ENCODE results near the gene GDAP1L1. TPM values are rescaled to one million over a fixed set of nuclear protein-coding genes. Genes with fewer than 3 reads are reported as not detected.
"Not testable (repeated sequence)": the region's sequence is repeated elsewhere in the genome, so short reads cannot be mapped to it uniquely, and the experiment has no call there.

The GDAP1L1 gene
- total and polyA plus RNA-seq, 5 donors from 2014 or later, result 0.07 TPM; not detected in 4

GRCh38 chr20:44310664-44311639, 63.8 kb downstream of the GDAP1L1 start, which contains the start of gene FITM2:
TSS of gene FITM2 (minus strand) at chr20:44311202. CDS start at chr20:44311148, 54 bp downstream.
- Histone ChIP-seq H3K4me3 (ENCODE audit: low read depth, low read length) (peak within 1 kb of the TSS; percentile 70), H3K27ac (ENCODE audit: insufficient read depth, low read length, poor library complexity, severe bottlenecking) (peak within 1 kb of the TSS; percentile 72), H3K27me3 (ENCODE audit: control insufficient read depth, insufficient read depth, low read length) (no peaks in the 10 kb centered on the region), H3K36me3 (ENCODE audit: control insufficient read depth, insufficient read depth, low read length) (peaks cover 9% of the 10 kb centered on the region), H3K4me1 (ENCODE audit: control insufficient read depth, insufficient read depth, low read length, poor library complexity, severe bottlenecking) (peaks cover 21% of the 10 kb centered on the region), H3K9me3 (ENCODE audit: control insufficient read depth in 2 of 2, low read length in 2 of 2) (no peaks in the 10 kb centered on the region)
- Mint-ChIP-seq H3K36me3 (peaks cover 5% of the 10 kb centered on the region), H3K9me3 (peaks cover 0 to under 1% (median 0%) of the 10 kb centered on the region in 7 donors), H3K4me1 (peaks cover 4 to 30% (median 19%) of the 10 kb centered on the region in 4 donors), H3K27ac (peak within 1 kb of the TSS; percentile 86 to 96 (median 94)), H3K4me3 (peak within 1 kb of the TSS; percentile 88 to 96 (median 94)), H3K27me3 (peaks cover 16% of the 10 kb centered on the region)
- ATAC-seq (ENCODE audit: low read depth in 2 of 2) (peak; percentile 91 to 93), DNase-seq (peak; percentile 98)

DNA sequence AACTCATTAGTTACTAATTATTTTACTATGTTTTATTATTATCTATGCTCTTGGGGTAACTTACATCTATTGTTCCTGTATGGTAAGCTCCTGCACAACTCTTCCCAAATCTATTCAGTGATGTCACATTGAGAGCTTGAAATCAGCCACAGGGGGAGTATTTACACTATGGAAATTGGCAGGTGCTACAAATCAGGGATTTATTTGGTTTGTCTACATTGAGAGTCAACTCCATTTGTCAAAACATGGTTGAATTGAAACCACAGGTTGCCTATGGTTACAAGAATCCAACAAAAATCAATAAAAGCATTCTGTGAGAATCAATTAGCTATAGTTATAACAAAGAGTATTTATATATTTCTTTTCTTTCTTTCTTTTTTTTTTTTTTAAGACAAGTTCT, 67.8 kb downstream of the GDAP1L1 start:
- H3K27ac ChIP-seq (ENCODE audit: insufficient read depth, low read length, poor library complexity, severe bottlenecking), result no peak overlapping the region
- no peak for DNase-seq
- H3K4me1 Mint-ChIP-seq, result peaks cover 4 to 14% (median 11%) of the 10 kb centered on the region in 4 donors
- no peak overlapping the region for H3K27ac Mint-ChIP-seq
- H3K9me3 ChIP-seq (ENCODE audit: control insufficient read depth in 2 of 2, low read length in 2 of 2), result peaks cover 0 to 2% of the 10 kb centered on the region in 2 experiments
- H3K27me3 Mint-ChIP-seq, result peaks cover 35% of the 10 kb centered on the region
- H3K4me1 ChIP-seq (ENCODE audit: control insufficient read depth, insufficient read depth, low read length, poor library complexity, severe bottlenecking), result peaks cover 16% of the 10 kb centered on the region
- no peak for ATAC-seq (ENCODE audit: low read depth in 2 of 2)
- no peaks in the 10 kb centered on the region for H3K36me3 ChIP-seq (ENCODE audit: control insufficient read depth, insufficient read depth, low read length)
- H3K4me3 ChIP-seq (ENCODE audit: low read depth, low read length), result no peak overlapping the region
- peak overlapping the region in 1 of 4 donors; percentile 36 for H3K4me3 Mint-ChIP-seq
- no peaks in the 10 kb centered on the region for H3K36me3 Mint-ChIP-seq
- H3K9me3 Mint-ChIP-seq, result no peaks in the 10 kb centered on the region
- peaks cover 8% of the 10 kb centered on the region for H3K27me3 ChIP-seq (ENCODE audit: control insufficient read depth, insufficient read depth, low read length)

DNA sequence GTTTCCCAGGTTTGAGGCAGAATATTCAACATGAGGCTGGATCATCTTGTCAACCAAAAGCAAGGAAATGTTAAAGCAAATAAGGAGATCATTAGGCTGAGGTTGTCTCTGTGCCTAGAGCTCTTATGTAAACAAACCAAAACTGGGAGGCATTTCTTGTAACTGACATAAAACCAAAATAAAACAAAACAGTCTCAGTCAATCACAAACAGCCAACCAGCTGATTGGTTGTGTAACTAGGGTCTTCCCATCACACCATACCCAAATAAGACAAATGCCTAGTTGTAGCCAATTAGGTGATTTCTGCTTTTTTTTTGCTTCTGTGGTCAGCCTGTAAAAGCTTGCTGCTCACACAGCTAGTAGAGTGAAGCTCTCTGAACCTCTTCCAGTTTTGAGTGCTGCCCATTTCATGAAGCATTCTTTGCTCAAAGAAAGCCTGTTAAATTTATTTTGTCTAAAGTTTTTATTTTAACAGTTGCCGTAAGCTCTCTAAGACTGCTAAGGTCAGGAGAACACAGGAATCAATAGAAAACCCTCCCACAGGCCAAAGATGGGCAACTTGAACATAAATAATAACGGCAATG, 72.8 kb downstream of the GDAP1L1 start:
- no peak overlapping the region for H3K27ac Mint-ChIP-seq
- H3K9me3 Mint-ChIP-seq, result no peaks in the 10 kb centered on the region
- no peak overlapping the region for H3K4me3 Mint-ChIP-seq
- no peaks in the 10 kb centered on the region for H3K4me1 Mint-ChIP-seq
- no peak for DNase-seq
- H3K27me3 ChIP-seq (ENCODE audit: control insufficient read depth, insufficient read depth, low read length), result peaks cover 8% of the 10 kb centered on the region
- no peak for ATAC-seq (ENCODE audit: low read depth in 2 of 2)
- no peak overlapping the region for H3K4me3 ChIP-seq (ENCODE audit: low read depth, low read length)
- peaks cover 0 to 2% of the 10 kb centered on the region in 2 experiments for H3K9me3 ChIP-seq (ENCODE audit: control insufficient read depth in 2 of 2, low read length in 2 of 2)
- no peaks in the 10 kb centered on the region for H3K36me3 ChIP-seq (ENCODE audit: control insufficient read depth, insufficient read depth, low read length)
- no peak overlapping the region for H3K27ac ChIP-seq (ENCODE audit: insufficient read depth, low read length, poor library complexity, severe bottlenecking)
- no peaks in the 10 kb centered on the region for H3K36me3 Mint-ChIP-seq
- peaks cover 37% of the 10 kb centered on the region for H3K27me3 Mint-ChIP-seq
- no peaks in the 10 kb centered on the region for H3K4me1 ChIP-seq (ENCODE audit: control insufficient read depth, insufficient read depth, low read length, poor library complexity, severe bottlenecking)

- Histone ChIP-seq H3K36me3 (ENCODE audit: control insufficient read depth, insufficient read depth, low read length) (no peaks in the 10 kb centered on the region), H3K9me3 (ENCODE audit: control insufficient read depth in 2 of 2, low read length in 2 of 2) (no peaks in the 10 kb centered on the region), H3K4me3 (ENCODE audit: low read depth, low read length) (no peak overlapping the region), H3K27ac (ENCODE audit: insufficient read depth, low read length, poor library complexity, severe bottlenecking) (no peak overlapping the region), H3K4me1 (ENCODE audit: control insufficient read depth, insufficient read depth, low read length, poor library complexity, severe bottlenecking) (peaks cover 7% of the 10 kb centered on the region), H3K27me3 (ENCODE audit: control insufficient read depth, insufficient read depth, low read length) (peaks cover 5% of the 10 kb centered on the region)
- DNase-seq (no peak), ATAC-seq (ENCODE audit: low read depth in 2 of 2) (no peak)
- H3K36me3 Mint-ChIP-seq, result no peaks in the 10 kb centered on the region
- H3K4me1 Mint-ChIP-seq, result peaks cover 0 to 4% (median 1%) of the 10 kb centered on the region in 4 donors
- H3K27ac Mint-ChIP-seq, result no peak overlapping the region
- no peaks in the 10 kb centered on the region for H3K9me3 Mint-ChIP-seq
- H3K27me3 Mint-ChIP-seq, result peaks cover 27% of the 10 kb centered on the region
- no peak overlapping the region for H3K4me3 Mint-ChIP-seq
Measured at GRCh38 chr20:44324343-44324742, 77.2 kb downstream of the GDAP1L1 start.

- no peaks in the 10 kb centered on the region for H3K36me3 Mint-ChIP-seq
- H3K27ac Mint-ChIP-seq, result no peak overlapping the region
- peak overlapping the region in 1 of 4 donors; percentile 68 for H3K4me3 Mint-ChIP-seq
Measured at GRCh38 chr20:44326391-44327159, 79.5 kb downstream of the GDAP1L1 start.

DNA sequence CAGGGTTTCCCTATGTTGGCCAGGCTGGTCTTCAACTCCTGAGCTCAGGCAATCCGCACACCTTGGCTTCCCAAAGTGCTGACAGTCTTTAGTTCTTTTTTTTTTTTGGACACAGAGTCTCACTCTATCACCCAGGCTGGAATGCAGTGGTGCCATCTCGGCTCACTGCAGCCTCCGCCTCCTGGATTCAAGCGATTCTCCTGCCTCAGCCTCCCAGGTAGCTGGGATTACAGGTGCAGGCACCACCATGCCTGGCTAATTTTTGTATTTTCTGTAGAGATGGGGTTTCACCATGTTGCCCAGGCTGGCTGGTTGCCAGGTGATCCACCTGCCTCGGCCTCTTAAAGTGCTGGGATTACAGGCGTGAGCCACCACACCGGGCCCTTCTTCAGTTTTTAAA, 80.6 kb downstream of the GDAP1L1 start:
- not testable (repeated sequence) for H3K36me3 Mint-ChIP-seq; H3K4me1 ChIP-seq (ENCODE audit: control insufficient read depth, insufficient read depth, low read length, poor library complexity, severe bottlenecking); H3K36me3 ChIP-seq (ENCODE audit: control insufficient read depth, insufficient read depth, low read length); H3K4me1 Mint-ChIP-seq; H3K9me3 Mint-ChIP-seq; ATAC-seq (ENCODE audit: low read depth in 2 of 2); H3K27ac ChIP-seq (ENCODE audit: insufficient read depth, low read length, poor library complexity, severe bottlenecking); H3K4me3 ChIP-seq (ENCODE audit: low read depth, low read length); H3K27me3 ChIP-seq (ENCODE audit: control insufficient read depth, insufficient read depth, low read length); DNase-seq; H3K9me3 ChIP-seq (ENCODE audit: control insufficient read depth in 2 of 2, low read length in 2 of 2)
- H3K4me3 Mint-ChIP-seq, result peak overlapping the region in 2 of 4 donors; percentile 48 to 52
- peaks cover 19% of the 10 kb centered on the region for H3K27me3 Mint-ChIP-seq
- H3K27ac Mint-ChIP-seq, result peak overlapping the region in 2 of 3 donors; percentile 12 to 77

More at GRCh38 chr20:44326391-44327159, 79.5 kb downstream of the GDAP1L1 start:
- H3K4me1 ChIP-seq (ENCODE audit: control insufficient read depth, insufficient read depth, low read length, poor library complexity, severe bottlenecking), result peaks cover 7% of the 10 kb centered on the region
- H3K4me3 ChIP-seq (ENCODE audit: low read depth, low read length), result no peak overlapping the region
- H3K27ac ChIP-seq (ENCODE audit: insufficient read depth, low read length, poor library complexity, severe bottlenecking), result no peak overlapping the region
- H3K27me3 ChIP-seq (ENCODE audit: control insufficient read depth, insufficient read depth, low read length), result peaks cover 3% of the 10 kb centered on the region
- ATAC-seq (ENCODE audit: low read depth in 2 of 2), result no peak
- DNase-seq, result no peak
- H3K27me3 Mint-ChIP-seq, result peaks cover 19% of the 10 kb centered on the region
- no peaks in the 10 kb centered on the region for H3K9me3 ChIP-seq (ENCODE audit: control insufficient read depth in 2 of 2, low read length in 2 of 2)
- no peaks in the 10 kb centered on the region for H3K9me3 Mint-ChIP-seq
- peaks cover 0 to 4% (median 1%) of the 10 kb centered on the region in 4 donors for H3K4me1 Mint-ChIP-seq
- H3K36me3 ChIP-seq (ENCODE audit: control insufficient read depth, insufficient read depth, low read length), result no peaks in the 10 kb centered on the region

GRCh38 chr20:44328428-44328827, 81.3 kb downstream of the GDAP1L1 start:
- Mint-ChIP-seq H3K36me3 (no peaks in the 10 kb centered on the region), H3K9me3 (peaks cover 0 to 2% (median 0%) of the 10 kb centered on the region in 7 donors), H3K4me3 (no peak overlapping the region), H3K4me1 (peaks cover 0 to 4% (median 1%) of the 10 kb centered on the region in 4 donors), H3K27me3 (peaks cover 19% of the 10 kb centered on the region), H3K27ac (peak overlapping the region in 1 of 3 donors; percentile 77)
- DNase-seq (no peak), ATAC-seq (ENCODE audit: low read depth in 2 of 2) (no peak)
- H3K27me3 ChIP-seq (ENCODE audit: control insufficient read depth, insufficient read depth, low read length), result peaks cover 3% of the 10 kb centered on the region
- H3K36me3 ChIP-seq (ENCODE audit: control insufficient read depth, insufficient read depth, low read length), result no peaks in the 10 kb centered on the region
- H3K4me1 ChIP-seq (ENCODE audit: control insufficient read depth, insufficient read depth, low read length, poor library complexity, severe bottlenecking), result peaks cover 7% of the 10 kb centered on the region
- no peak overlapping the region for H3K27ac ChIP-seq (ENCODE audit: insufficient read depth, low read length, poor library complexity, severe bottlenecking)
- no peak overlapping the region for H3K4me3 ChIP-seq (ENCODE audit: low read depth, low read length)
- H3K9me3 ChIP-seq (ENCODE audit: control insufficient read depth in 2 of 2, low read length in 2 of 2), result no peaks in the 10 kb centered on the region
